ENCODE measurements around the gene PCP4.

PCP4 gene

GRCh38 chr21:39972976-39973770 is 105.9 kb downstream of the PCP4 start:
- DNase-seq (ENCODE audit: low spot score), result no peak

GRCh38 chr21:39976800-39977199 is 109.6 kb downstream of the PCP4 start:
- DNase-seq (ENCODE audit: low spot score), result no peak

Measured in iPS-NIHi11 (cell line).